HEK293 (cell line): ENCODE results near the gene PKLR.

ENCODE experiments used
- BCL11A ChIP-seq: fragments of 450-650 bp; formaldehyde crosslinking; IDR thresholded peaks from 2 replicates; pipeline ENCODE4 v1.5.1; 2016; ENCODE audit warnings: low read depth, missing biosample characterization, missing genetic modification characterization
- IKZF3 ChIP-seq: fragments of 450-650 bp; IDR thresholded peaks from 2 replicates; pipeline ENCODE4 v1.5.0; 2018; ENCODE audit warnings: missing biosample characterization, mild to moderate bottlenecking, missing genetic modification characterization, moderate library complexity
- KLF8 ChIP-seq: fragments of 450-650 bp; formaldehyde crosslinking; IDR thresholded peaks from 2 replicates; pipeline ENCODE4 v1.5.1; 2016; ENCODE audit warnings: missing biosample characterization, missing genetic modification characterization
- KLF9 ChIP-seq: fragments of 450-650 bp; formaldehyde crosslinking; IDR thresholded peaks from 2 replicates; pipeline ENCODE4 v1.5.1; 2016; ENCODE audit warnings: missing biosample characterization, missing genetic modification characterization, low read depth
- SP3 ChIP-seq: fragments of 450-650 bp; formaldehyde crosslinking; IDR thresholded peaks from 2 replicates; pipeline ENCODE4 v1.5.1; 2016; ENCODE audit warnings: missing biosample characterization, missing genetic modification characterization
- SP7 ChIP-seq: fragments of 450-650 bp; formaldehyde crosslinking; IDR thresholded peaks from 2 replicates; pipeline ENCODE4 v1.5.1; 2016; ENCODE audit warnings: missing biosample characterization, missing genetic modification characterization
- TRIM28 ChIP-seq: IDR thresholded peaks from 2 replicates; pipeline ENCODE4 v1.6.1; 2011; ENCODE audit warnings: low read length, control low read depth, borderline replicate concordance
- YY1 ChIP-seq: fragments of 450-650 bp; formaldehyde crosslinking; IDR thresholded peaks from 2 replicates; pipeline ENCODE4 v1.5.1; 2018; ENCODE audit warnings: missing biosample characterization, missing genetic modification characterization
- ZBTB48 ChIP-seq: fragments of 450-650 bp; formaldehyde crosslinking; IDR thresholded peaks from 2 replicates; pipeline ENCODE4 v1.5.1; 2016; ENCODE audit warnings: missing biosample characterization, missing genetic modification characterization
- ZNF112 ChIP-seq: fragments of 450-650 bp; formaldehyde crosslinking; IDR thresholded peaks from 2 replicates; pipeline ENCODE4 v1.5.0; 2017; ENCODE audit warnings: missing biosample characterization, missing genetic modification characterization
- ZNF324 ChIP-seq: fragments of 450-650 bp; formaldehyde crosslinking; IDR thresholded peaks from 2 replicates; pipeline ENCODE4 v1.5.1; 2016; ENCODE audit warnings: missing biosample characterization, missing genetic modification characterization
- ZNF48 ChIP-seq: fragments of 450-650 bp; formaldehyde crosslinking; IDR thresholded peaks from 2 replicates; pipeline ENCODE4 v1.5.1; 2016; ENCODE audit warnings: missing biosample characterization, missing genetic modification characterization
- ZNF585B ChIP-seq: fragments of 450-650 bp; formaldehyde crosslinking; IDR thresholded peaks from 2 replicates; pipeline ENCODE4 v1.5.1; 2016; ENCODE audit warnings: missing biosample characterization, missing genetic modification characterization
- ZNF639 ChIP-seq: fragments of 450-650 bp; formaldehyde crosslinking; IDR thresholded peaks from 2 replicates; pipeline ENCODE4 v1.5.1; 2016; ENCODE audit warnings: missing biosample characterization, missing genetic modification characterization
- ZNF692 ChIP-seq: fragments of 450-650 bp; formaldehyde crosslinking; IDR thresholded peaks from 2 replicates; pipeline ENCODE4 v1.5.1; 2016; ENCODE audit warnings: missing biosample characterization, missing genetic modification characterization
- ZXDB ChIP-seq: fragments of 450-650 bp; formaldehyde crosslinking; IDR thresholded peaks from 2 replicates; pipeline ENCODE4 v1.5.1; 2016; ENCODE audit warnings: missing biosample characterization, missing genetic modification characterization
- TF ChIP-seq, protein P1 (sequence below): fragments of 450-650 bp; formaldehyde crosslinking; conservative IDR thresholded peaks from 2 replicates; pipeline ENCODE4 v1.5.1; 2016; ENCODE audit warnings: low read depth, missing biosample characterization, missing genetic modification characterization
- TF ChIP-seq, protein P2 (sequence below): fragments of 450-650 bp; formaldehyde crosslinking; IDR thresholded peaks from 2 replicates; pipeline ENCODE4 v1.5.1; 2016; ENCODE audit warnings: missing biosample characterization, missing genetic modification characterization
- TF ChIP-seq, protein P3 (sequence below): fragments of 450-650 bp; formaldehyde crosslinking; IDR thresholded peaks from 2 replicates; pipeline ENCODE4 v1.5.1; 2016; ENCODE audit warnings: missing biosample characterization, missing genetic modification characterization
- TF ChIP-seq, protein P4 (sequence below): fragments of 450-650 bp; formaldehyde crosslinking; IDR thresholded peaks from 2 replicates; pipeline ENCODE4 v1.5.1; 2016; ENCODE audit warnings: missing biosample characterization, missing genetic modification characterization
- TF ChIP-seq, protein P5 (sequence below): fragments of 450-650 bp; formaldehyde crosslinking; IDR thresholded peaks from 2 replicates; pipeline ENCODE4 v1.5.1; 2016; ENCODE audit warnings: missing biosample characterization, missing genetic modification characterization

PKLR gene

DNA sequence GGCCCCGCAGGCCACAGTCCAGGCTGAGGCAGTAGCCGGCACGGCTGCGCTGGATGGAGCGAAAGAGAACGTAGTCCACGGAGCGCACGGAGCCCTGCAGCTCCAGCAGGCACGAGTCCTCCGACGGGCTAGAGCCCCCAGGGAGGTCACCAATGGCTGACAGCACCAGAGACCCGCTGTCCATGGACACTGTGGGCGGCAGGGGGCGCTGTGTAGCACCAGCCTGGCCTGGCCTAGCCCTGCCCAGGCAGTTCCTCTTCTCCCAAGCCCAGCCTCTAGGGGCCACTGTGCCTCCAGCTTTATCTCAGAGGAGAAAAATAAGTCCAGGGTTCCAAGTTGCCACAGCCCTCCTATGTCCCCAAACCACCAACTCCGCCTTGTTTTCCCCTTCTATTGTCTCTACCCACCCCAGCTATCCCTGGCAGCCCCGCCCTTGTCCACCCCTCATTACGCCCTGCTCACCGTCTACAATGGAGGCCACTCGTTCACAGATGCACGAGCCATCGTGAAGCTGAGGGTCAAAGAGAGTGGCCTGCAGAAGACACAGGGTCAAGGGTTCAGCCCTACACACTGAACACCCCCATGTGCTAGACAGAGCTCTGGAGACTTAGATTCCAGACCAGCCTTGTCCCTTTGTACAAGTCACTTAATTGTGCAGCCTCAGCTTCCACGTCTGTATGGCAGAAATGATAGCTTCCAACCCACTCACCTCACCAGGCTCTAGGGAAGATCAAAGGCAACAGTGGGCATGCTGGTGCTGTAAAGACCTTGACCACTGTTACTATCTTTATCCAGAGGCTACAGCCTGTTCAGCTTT lies 50.4 kb downstream of the PKLR start (continued):
- TF ChIP-seq ZNF639 (tag by site-specific recombination) (peak; percentile 65; the same call in 1 of the 2 replicates), IKZF3 (tag by site-specific recombination) (peak; percentile 56), SP3 (tag by site-specific recombination) (peak; percentile 51), KLF8 (tag by site-specific recombination) (peak; percentile 53), SP7 (peak; percentile 67), ZNF48 (tag by site-specific recombination) (no peak), YY1 (peak; percentile 91), ZNF692 (tag by site-specific recombination) (peak; percentile 65), ZNF324 (tag by site-specific recombination) (peak; percentile 55; the same call in 1 of the 2 replicates), ZNF585B (tag by site-specific recombination) (no peak), BCL11A (0 out of 2 replicates have a peak, but pooled peaks have one; percentile 52), TRIM28 (peak; percentile 60; the same call in 1 of the 2 replicates), KLF9 (tag by site-specific recombination) (peak; percentile 51; the same call in 1 of the 2 replicates), ZXDB (0 out of 2 replicates have a peak, but pooled peaks have one; percentile 52), ZNF112 (tag by site-specific recombination) (no peak), ZBTB48 (tag by site-specific recombination) (peak; percentile 89)
- TF ChIP-seq, protein P1, sequence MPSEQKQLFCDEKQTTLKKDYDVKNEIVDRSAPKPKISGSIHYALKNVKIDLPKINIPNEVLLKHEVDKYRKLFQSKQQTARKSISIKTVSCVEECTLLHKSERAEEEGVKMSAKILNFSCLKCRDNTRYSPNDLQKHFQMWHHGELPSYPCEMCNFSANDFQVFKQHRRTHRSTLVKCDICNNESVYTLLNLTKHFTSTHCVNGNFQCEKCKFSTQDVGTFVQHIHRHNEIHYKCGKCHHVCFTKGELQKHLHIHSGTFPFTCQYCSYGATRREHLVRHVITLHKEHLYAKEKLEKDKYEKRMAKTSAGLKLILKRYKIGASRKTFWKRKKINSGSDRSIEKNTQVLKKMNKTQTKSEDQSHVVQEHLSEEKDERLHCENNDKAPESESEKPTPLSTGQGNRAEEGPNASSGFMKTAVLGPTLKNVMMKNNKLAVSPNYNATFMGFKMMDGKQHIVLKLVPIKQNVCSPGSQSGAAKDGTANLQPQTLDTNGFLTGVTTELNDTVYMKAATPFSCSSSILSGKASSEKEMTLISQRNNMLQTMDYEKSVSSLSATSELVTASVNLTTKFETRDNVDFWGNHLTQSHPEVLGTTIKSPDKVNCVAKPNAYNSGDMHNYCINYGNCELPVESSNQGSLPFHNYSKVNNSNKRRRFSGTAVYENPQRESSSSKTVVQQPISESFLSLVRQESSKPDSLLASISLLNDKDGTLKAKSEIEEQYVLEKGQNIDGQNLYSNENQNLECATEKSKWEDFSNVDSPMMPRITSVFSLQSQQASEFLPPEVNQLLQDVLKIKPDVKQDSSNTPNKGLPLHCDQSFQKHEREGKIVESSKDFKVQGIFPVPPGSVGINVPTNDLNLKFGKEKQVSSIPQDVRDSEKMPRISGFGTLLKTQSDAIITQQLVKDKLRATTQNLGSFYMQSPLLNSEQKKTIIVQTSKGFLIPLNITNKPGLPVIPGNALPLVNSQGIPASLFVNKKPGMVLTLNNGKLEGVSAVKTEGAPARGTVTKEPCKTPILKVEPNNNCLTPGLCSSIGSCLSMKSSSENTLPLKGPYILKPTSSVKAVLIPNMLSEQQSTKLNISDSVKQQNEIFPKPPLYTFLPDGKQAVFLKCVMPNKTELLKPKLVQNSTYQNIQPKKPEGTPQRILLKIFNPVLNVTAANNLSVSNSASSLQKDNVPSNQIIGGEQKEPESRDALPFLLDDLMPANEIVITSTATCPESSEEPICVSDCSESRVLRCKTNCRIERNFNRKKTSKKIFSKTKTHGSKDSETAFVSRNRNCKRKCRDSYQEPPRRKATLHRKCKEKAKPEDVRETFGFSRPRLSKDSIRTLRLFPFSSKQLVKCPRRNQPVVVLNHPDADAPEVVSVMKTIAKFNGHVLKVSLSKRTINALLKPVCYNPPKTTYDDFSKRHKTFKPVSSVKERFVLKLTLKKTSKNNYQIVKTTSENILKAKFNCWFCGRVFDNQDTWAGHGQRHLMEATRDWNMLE (tag by site-specific recombination) = no peak
- TF ChIP-seq, protein P2, sequence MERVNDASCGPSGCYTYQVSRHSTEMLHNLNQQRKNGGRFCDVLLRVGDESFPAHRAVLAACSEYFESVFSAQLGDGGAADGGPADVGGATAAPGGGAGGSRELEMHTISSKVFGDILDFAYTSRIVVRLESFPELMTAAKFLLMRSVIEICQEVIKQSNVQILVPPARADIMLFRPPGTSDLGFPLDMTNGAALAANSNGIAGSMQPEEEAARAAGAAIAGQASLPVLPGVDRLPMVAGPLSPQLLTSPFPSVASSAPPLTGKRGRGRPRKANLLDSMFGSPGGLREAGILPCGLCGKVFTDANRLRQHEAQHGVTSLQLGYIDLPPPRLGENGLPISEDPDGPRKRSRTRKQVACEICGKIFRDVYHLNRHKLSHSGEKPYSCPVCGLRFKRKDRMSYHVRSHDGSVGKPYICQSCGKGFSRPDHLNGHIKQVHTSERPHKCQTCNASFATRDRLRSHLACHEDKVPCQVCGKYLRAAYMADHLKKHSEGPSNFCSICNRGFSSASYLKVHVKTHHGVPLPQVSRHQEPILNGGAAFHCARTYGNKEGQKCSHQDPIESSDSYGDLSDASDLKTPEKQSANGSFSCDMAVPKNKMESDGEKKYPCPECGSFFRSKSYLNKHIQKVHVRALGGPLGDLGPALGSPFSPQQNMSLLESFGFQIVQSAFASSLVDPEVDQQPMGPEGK (tag by site-specific recombination) = peak; percentile 70
- TF ChIP-seq, protein P3, sequence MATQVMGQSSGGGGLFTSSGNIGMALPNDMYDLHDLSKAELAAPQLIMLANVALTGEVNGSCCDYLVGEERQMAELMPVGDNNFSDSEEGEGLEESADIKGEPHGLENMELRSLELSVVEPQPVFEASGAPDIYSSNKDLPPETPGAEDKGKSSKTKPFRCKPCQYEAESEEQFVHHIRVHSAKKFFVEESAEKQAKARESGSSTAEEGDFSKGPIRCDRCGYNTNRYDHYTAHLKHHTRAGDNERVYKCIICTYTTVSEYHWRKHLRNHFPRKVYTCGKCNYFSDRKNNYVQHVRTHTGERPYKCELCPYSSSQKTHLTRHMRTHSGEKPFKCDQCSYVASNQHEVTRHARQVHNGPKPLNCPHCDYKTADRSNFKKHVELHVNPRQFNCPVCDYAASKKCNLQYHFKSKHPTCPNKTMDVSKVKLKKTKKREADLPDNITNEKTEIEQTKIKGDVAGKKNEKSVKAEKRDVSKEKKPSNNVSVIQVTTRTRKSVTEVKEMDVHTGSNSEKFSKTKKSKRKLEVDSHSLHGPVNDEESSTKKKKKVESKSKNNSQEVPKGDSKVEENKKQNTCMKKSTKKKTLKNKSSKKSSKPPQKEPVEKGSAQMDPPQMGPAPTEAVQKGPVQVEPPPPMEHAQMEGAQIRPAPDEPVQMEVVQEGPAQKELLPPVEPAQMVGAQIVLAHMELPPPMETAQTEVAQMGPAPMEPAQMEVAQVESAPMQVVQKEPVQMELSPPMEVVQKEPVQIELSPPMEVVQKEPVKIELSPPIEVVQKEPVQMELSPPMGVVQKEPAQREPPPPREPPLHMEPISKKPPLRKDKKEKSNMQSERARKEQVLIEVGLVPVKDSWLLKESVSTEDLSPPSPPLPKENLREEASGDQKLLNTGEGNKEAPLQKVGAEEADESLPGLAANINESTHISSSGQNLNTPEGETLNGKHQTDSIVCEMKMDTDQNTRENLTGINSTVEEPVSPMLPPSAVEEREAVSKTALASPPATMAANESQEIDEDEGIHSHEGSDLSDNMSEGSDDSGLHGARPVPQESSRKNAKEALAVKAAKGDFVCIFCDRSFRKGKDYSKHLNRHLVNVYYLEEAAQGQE (tag by site-specific recombination) = peak; percentile 52; the same call in 1 of the 2 replicates
- TF ChIP-seq, protein P4, sequence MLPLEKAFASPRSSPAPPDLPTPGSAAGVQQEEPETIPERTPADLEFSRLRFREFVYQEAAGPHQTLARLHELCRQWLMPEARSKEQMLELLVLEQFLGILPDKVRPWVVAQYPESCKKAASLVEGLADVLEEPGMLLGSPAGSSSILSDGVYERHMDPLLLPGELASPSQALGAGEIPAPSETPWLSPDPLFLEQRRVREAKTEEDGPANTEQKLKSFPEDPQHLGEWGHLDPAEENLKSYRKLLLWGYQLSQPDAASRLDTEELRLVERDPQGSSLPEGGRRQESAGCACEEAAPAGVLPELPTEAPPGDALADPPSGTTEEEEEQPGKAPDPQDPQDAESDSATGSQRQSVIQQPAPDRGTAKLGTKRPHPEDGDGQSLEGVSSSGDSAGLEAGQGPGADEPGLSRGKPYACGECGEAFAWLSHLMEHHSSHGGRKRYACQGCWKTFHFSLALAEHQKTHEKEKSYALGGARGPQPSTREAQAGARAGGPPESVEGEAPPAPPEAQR (tag by site-specific recombination) = no peak
- TF ChIP-seq, protein P5, sequence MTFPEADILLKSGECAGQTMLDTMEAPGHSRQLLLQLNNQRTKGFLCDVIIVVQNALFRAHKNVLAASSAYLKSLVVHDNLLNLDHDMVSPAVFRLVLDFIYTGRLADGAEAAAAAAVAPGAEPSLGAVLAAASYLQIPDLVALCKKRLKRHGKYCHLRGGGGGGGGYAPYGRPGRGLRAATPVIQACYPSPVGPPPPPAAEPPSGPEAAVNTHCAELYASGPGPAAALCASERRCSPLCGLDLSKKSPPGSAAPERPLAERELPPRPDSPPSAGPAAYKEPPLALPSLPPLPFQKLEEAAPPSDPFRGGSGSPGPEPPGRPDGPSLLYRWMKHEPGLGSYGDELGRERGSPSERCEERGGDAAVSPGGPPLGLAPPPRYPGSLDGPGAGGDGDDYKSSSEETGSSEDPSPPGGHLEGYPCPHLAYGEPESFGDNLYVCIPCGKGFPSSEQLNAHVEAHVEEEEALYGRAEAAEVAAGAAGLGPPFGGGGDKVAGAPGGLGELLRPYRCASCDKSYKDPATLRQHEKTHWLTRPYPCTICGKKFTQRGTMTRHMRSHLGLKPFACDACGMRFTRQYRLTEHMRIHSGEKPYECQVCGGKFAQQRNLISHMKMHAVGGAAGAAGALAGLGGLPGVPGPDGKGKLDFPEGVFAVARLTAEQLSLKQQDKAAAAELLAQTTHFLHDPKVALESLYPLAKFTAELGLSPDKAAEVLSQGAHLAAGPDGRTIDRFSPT = peak; percentile 52; the same call in 1 of the 2 replicates
